ENCODE measurements around the gene ZBTB7C. TPM values are rescaled to one million over a fixed set of nuclear protein-coding genes. Genes with fewer than 3 reads are reported as not detected.
A peak's percentile ranks its signal among the peaks of the same experiment; 100 is the strongest.

ZBTB7C gene
- polyA plus RNA-seq, 2 of the 4 experiments (the other 2 are of a cell fraction): 0.10 to 0.12 TPM

DNA sequence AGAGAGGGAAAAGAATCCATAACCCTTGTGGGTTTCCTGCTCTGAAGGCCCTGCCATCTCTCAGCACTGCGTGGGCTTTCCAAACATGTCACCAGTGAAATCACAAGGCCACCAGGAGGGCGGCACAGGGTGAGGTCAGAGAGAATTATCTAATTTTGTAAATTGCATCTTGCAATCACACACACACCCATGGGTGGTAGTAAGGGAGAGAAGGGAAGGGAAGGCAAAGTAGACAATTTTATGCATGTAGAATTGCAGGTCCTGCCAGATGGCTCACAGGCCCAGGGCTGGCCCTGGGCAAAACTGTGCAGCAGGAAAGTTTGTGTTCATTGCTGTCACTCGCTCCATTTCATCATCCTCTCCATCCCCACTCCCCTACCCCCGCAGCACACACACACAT is 21.0 kb upstream of the ZBTB7C start (continued):
- TF ChIP-seq ELK1 (IDR thresholded peaks at IDR 0.05; ENCODE audit: low read depth, low read length) (no peak), KDM1A (IDR thresholded peaks at IDR 0.05; ENCODE audit: low read depth) (no peak), ZSCAN20 (CRISPR knock-in tag; IDR thresholded peaks at IDR 0.05) (no peak), MYC (IDR thresholded peaks at IDR 0.05; ENCODE audit: borderline replicate concordance, low read length) (no peak), MAX (IDR thresholded peaks at IDR 0.05) (no peak), RARB (CRISPR knock-in tag; IDR thresholded peaks at IDR 0.05) (no peak), NR3C1 (IDR thresholded peaks at IDR 0.05) (no peak), CEBPB (IDR thresholded peaks at IDR 0.05) (no peak)

DNA sequence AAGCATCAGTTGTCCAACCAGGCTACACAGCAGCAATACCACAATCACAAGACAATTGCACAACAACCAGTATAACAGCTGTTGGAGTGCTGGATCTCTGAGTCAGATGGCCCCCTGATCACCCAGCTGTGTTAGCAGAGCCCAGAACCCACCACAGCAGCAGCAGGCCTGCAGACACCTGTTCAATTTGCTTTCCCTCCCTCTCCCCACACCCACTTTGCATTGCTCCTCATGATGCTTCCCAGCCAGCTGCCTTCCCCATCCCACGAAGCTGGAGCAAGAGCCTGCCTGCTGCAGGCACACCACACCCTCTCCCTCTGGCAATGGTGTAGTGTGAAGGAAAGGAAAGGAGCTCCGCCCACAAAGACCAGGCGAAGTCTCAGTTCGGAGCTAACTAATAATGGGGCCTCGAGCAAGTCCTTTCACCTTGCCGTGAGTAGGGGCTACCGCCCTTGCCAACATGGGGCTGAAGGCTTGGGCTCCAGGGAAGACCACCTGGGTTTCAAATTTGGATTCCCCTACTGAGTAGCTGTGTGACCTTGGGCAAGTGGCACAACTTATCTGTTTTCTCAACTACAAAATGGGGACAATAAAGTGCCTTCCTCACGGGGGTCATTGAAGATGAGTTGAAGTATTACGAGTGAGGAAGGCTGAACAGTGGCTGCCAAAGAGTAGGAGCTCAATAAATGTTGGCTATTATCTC is 19.4 kb upstream of the ZBTB7C start:
- CTCF ChIA-PET: interaction anchor here (1.0 to 2.0 kb wide), 3 partner anchors 12 to 18 kb away, joined by 6 read pairs; no protein-coding TSS in a partner anchor
- POLR2A ChIA-PET: no interaction called here

GRCh38 chr18:48422947-48423378 is 13.8 kb upstream of the ZBTB7C start:
- Histone ChIP-seq H3K4me3 (no peak overlapping the region), H3K9me3 (no peaks in the 10 kb centered on the region), H3K4me2 (peak overlapping the region; percentile 47; the same call in 2 of the 3 replicates), H3K4me1 (no peaks in the 10 kb centered on the region), H3K27ac (no peak overlapping the region)
- DNase-seq (ENCODE audit: low read depth in 1 of 2, low spot score in 1 of 2) (no peak), ATAC-seq (no peak), FAIRE-seq (no peak)
- CTCF ChIA-PET: interaction anchor here (1.0 kb wide), 1 partner anchor 22 kb away, joined by 5 read pairs; no protein-coding TSS in a partner anchor
- POLR2A ChIA-PET: no interaction called here
- WGBS (ENCODE audit: missing lambda C conversion rate): 24% methylated on average over 12 of the region's 12 CpGs
- TF ChIP-seq RAD21 (conservative IDR thresholded peaks at IDR 0.05 in 1 of 2, IDR thresholded peaks at IDR 0.05 in 1 of 2) (no peak), NPAS2 (CRISPR knock-in tag; IDR thresholded peaks at IDR 0.05; ENCODE audit: borderline replicate concordance) (no peak), BHLHE40 (IDR thresholded peaks at IDR 0.05; ENCODE audit: low read depth, low read length) (no peak)

More for the DNA sequence above, 19.4 kb upstream of the ZBTB7C start:
- TF ChIP-seq HOXB13 (CRISPR knock-in tag; IDR thresholded peaks at IDR 0.05; ENCODE audit: low read depth) (no peak), TP53 (CRISPR knock-in tag; IDR thresholded peaks at IDR 0.05) (no peak), FOXS1 (CRISPR knock-in tag; IDR thresholded peaks at IDR 0.05) (no peak), FOSL2 (IDR thresholded peaks at IDR 0.05) (no peak), FOSL2 (CRISPR knock-in tag; IDR thresholded peaks at IDR 0.05) (no peak), HEYL (CRISPR knock-in tag; IDR thresholded peaks at IDR 0.05) (no peak), BHLHE40 (IDR thresholded peaks at IDR 0.05; ENCODE audit: low read depth, low read length) (no peak), JUN (IDR thresholded peaks at IDR 0.05) (no peak), EHF (CRISPR knock-in tag; IDR thresholded peaks at IDR 0.05) (no peak), RFX5 (IDR thresholded peaks at IDR 0.05) (no peak), KDM5A (IDR thresholded peaks at IDR 0.05) (no peak), POLR2AphosphoS2 (conservative IDR thresholded peaks at IDR 0.05; ENCODE audit: low read length) (no peak), RAD21 (conservative IDR thresholded peaks at IDR 0.05 in 1 of 2, IDR thresholded peaks at IDR 0.05 in 1 of 2) (no peak), CEBPB (IDR thresholded peaks at IDR 0.05) (no peak), ZNF302 (CRISPR knock-in tag; IDR thresholded peaks at IDR 0.05) (no peak)
- TF ChIP-seq, protein P1, sequence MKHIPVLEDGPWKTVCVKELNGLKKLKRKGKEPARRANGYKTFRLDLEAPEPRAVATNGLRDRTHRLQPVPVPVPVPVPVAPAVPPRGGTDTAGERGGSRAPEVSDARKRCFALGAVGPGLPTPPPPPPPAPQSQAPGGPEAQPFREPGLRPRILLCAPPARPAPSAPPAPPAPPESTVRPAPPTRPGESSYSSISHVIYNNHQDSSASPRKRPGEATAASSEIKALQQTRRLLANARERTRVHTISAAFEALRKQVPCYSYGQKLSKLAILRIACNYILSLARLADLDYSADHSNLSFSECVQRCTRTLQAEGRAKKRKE (CRISPR knock-in tag; IDR thresholded peaks at IDR 0.05; ENCODE audit: low read depth): no peak
- TF ChIP-seq, protein P2, sequence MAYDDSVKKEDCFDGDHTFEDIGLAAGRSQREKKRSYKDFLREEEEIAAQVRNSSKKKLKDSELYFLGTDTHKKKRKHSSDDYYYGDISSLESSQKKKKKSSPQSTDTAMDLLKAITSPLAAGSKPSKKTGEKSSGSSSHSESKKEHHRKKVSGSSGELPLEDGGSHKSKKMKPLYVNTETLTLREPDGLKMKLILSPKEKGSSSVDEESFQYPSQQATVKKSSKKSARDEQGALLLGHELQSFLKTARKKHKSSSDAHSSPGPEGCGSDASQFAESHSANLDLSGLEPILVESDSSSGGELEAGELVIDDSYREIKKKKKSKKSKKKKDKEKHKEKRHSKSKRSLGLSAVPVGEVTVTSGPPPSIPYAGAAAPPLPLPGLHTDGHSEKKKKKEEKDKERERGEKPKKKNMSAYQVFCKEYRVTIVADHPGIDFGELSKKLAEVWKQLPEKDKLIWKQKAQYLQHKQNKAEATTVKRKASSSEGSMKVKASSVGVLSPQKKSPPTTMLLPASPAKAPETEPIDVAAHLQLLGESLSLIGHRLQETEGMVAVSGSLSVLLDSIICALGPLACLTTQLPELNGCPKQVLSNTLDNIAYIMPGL (CRISPR knock-in tag; IDR thresholded peaks at IDR 0.05; ENCODE audit: borderline replicate concordance): no peak
- no peak overlapping the region for H3K27ac ChIP-seq
- FAIRE-seq (no peak), DNase-seq (ENCODE audit: low read depth in 1 of 2, low spot score in 1 of 2) (no peak), ATAC-seq (no peak)
- no peaks in the 10 kb centered on the region for H3K4me1 ChIP-seq
- WGBS (ENCODE audit: missing lambda C conversion rate): 7% methylated on average over 5 of the region's 9 CpGs
- no peak overlapping the region for H3K4me2 ChIP-seq
- no peak overlapping the region for H3K4me3 ChIP-seq
- H3K9me3 ChIP-seq: no peaks in the 10 kb centered on the region

Measured in A549 (cell line).